ENCODE data around the gene LACRT. TPM values are rescaled to one million over a fixed set of nuclear protein-coding genes. Genes with fewer than 3 reads are reported as not detected.
A peak's percentile ranks its signal among the peaks of the same experiment; 100 is the strongest.

Gene LACRT
- total and polyA plus RNA-seq, 2 experiments from 2014 or later: not detected

DNA sequence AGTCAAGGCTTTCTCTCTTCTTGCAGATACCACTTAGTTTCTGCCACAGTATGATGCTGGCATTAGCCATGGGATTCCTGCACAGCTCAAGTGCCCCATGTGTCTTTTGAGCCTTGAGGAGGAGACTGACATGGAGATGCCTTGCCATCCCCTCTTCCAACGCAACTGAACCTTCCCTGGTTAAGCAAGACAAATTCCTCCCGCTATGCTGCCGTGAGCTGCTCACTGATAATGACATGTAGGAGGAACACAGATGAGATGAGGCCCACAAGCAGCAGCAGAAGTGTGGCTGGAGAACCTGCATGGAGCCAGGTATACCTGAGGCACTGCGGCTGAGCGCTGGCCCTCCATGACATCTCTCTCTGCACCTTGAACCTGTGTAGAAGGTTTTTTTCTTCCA is 30.8 kb downstream of the LACRT start:
- no peaks in the 10 kb centered on the region for H3K79me2 ChIP-seq (ENCODE audit: insufficient read depth)
- H3K4me2 ChIP-seq (ENCODE audit: unreplicated experiment): no peak overlapping the region
- no peak overlapping the region for H3K27ac ChIP-seq
- 70 to 71% methylated on average over 5 of the region's 5 CpGs for WGBS, 2 experiments (ENCODE audit: low coverage in 1 of 2, low lambda C conversion rate in 2 of 2, missing lambda C conversion rate in 2 of 2)
- DNase-seq: no peak
- no peak overlapping the region for H2AFZ ChIP-seq
- no peak overlapping the region for H3K9ac ChIP-seq
- H3K9me2 ChIP-seq (ENCODE audit: insufficient read depth): no peaks in the 10 kb centered on the region
- no peak for TF ChIP-seq EZH2 (IDR thresholded peaks at IDR 0.05; ENCODE audit: insufficient read depth, poor library complexity, severe bottlenecking)
- TF ChIP-seq EZH2phosphoT487 (IDR thresholded peaks at IDR 0.05; ENCODE audit: insufficient read depth, low read depth): no peak
- no peaks in the 10 kb centered on the region for H4K20me1 ChIP-seq (ENCODE audit: insufficient read depth)
- H3K4me3 ChIP-seq: no peak overlapping the region
- no peaks in the 10 kb centered on the region for H3K4me1 ChIP-seq (ENCODE audit: insufficient read depth)
- H3F3A ChIP-seq (ENCODE audit: insufficient read depth): no peaks in the 10 kb centered on the region
- in situ Hi-C loops (cut with MboI): no loop called here
- H3K36me3 ChIP-seq (ENCODE audit: low read depth): no peaks in the 10 kb centered on the region
- H3K9me3 ChIP-seq (ENCODE audit: low read depth): no peaks in the 10 kb centered on the region
- peaks cover 10% of the 10 kb centered on the region for H3K27me3 ChIP-seq (replicated peaks; ENCODE audit: insufficient read depth)

DNA sequence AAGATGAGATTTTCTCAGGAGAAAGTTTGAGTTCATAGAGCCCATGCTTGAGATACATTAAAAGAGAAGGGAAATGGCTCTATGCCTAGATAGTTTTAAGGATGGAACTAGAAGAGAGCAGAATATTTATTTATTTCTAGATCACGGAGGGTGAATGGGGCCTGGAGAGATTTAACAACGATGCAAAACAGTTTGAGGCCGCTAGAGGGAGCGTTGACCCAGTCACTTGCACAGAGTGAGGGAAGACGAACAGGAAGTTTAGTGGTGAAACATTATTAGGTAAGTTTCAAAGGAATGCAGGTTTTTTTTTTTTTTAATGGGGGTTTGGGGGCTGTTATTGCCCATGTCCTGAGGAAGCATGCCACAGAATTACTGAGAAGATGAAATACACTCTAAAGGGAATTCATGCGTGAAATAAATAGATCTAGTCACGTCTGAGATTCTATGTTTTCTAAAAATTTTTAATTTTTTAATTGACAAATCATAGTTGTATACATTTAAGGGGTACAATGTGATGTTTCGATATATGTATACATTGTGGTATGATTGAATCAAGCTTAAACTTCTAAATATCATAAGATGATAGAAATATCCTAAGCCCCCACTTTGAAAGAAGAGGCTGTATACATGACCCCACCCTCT is 31.4 kb downstream of the LACRT start:
- Histone ChIP-seq H3K4me2 (ENCODE audit: unreplicated experiment) (no peak overlapping the region), H3K4me3 (no peak overlapping the region), H4K20me1 (ENCODE audit: insufficient read depth) (no peaks in the 10 kb centered on the region), H3F3A (ENCODE audit: insufficient read depth) (no peaks in the 10 kb centered on the region), H3K36me3 (ENCODE audit: low read depth) (no peaks in the 10 kb centered on the region), H3K4me1 (ENCODE audit: insufficient read depth) (no peaks in the 10 kb centered on the region), H2AFZ (no peak overlapping the region), H3K9me3 (ENCODE audit: low read depth) (no peaks in the 10 kb centered on the region), H3K9me2 (ENCODE audit: insufficient read depth) (no peaks in the 10 kb centered on the region), H3K9ac (no peak overlapping the region), H3K27me3 (replicated peaks; ENCODE audit: insufficient read depth) (peaks cover 13% of the 10 kb centered on the region), H3K27ac (no peak overlapping the region), H3K79me2 (ENCODE audit: insufficient read depth) (no peaks in the 10 kb centered on the region)
- WGBS, 2 experiments (ENCODE audit: low coverage in 1 of 2, low lambda C conversion rate in 2 of 2, missing lambda C conversion rate in 2 of 2): 22% methylated on average over 8 of the region's 8 CpGs
- TF ChIP-seq EZH2phosphoT487 (IDR thresholded peaks at IDR 0.05; ENCODE audit: insufficient read depth, low read depth) (no peak), EZH2 (IDR thresholded peaks at IDR 0.05; ENCODE audit: insufficient read depth, poor library complexity, severe bottlenecking) (no peak)
- peak; percentile 79 for DNase-seq
- in situ Hi-C loops (cut with MboI): no loop called here

DNA sequence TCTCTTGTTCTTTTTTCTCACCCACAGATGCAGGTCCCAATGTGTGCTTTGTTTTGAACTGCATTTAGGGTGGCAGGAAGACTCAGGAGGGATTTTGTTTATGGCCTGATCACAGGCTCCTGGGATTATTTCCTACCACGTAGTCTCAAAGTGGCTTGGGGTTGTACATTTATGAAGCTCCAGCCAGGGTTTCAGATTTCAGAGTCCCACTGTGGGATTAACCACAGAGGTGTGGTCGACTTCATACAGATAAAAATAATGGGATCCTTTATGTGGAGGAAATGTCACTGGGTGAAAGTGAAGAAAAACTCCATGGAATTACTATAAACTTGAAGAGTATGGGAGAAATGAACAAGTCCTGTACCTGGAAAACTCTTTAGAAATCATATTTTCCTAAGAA is 32.0 kb downstream of the LACRT start:
- in situ Hi-C loops (cut with MboI): no loop called here
- H3K36me3 ChIP-seq (ENCODE audit: low read depth): no peaks in the 10 kb centered on the region
- no peak for DNase-seq
- H3K4me1 ChIP-seq (ENCODE audit: insufficient read depth): no peaks in the 10 kb centered on the region
- no peak overlapping the region for H3K4me2 ChIP-seq (ENCODE audit: unreplicated experiment)
- TF ChIP-seq EZH2 (IDR thresholded peaks at IDR 0.05; ENCODE audit: insufficient read depth, poor library complexity, severe bottlenecking) (no peak), EZH2phosphoT487 (IDR thresholded peaks at IDR 0.05; ENCODE audit: insufficient read depth, low read depth) (no peak)
- WGBS, 2 experiments (ENCODE audit: low coverage in 1 of 2, low lambda C conversion rate in 2 of 2, missing lambda C conversion rate in 2 of 2): 43 to 50% methylated on average over 2 of the region's 2 CpGs
- no peaks in the 10 kb centered on the region for H3K9me2 ChIP-seq (ENCODE audit: insufficient read depth)
- peaks cover 18% of the 10 kb centered on the region for H3K27me3 ChIP-seq (replicated peaks; ENCODE audit: insufficient read depth)
- H3K9ac ChIP-seq: no peak overlapping the region
- no peaks in the 10 kb centered on the region for H3K79me2 ChIP-seq (ENCODE audit: insufficient read depth)
- no peak overlapping the region for H3K4me3 ChIP-seq
- no peaks in the 10 kb centered on the region for H3F3A ChIP-seq (ENCODE audit: insufficient read depth)
- no peak overlapping the region for H2AFZ ChIP-seq
- H4K20me1 ChIP-seq (ENCODE audit: insufficient read depth): no peaks in the 10 kb centered on the region
- H3K9me3 ChIP-seq (ENCODE audit: low read depth): no peaks in the 10 kb centered on the region
- H3K27ac ChIP-seq: no peak overlapping the region

DNA sequence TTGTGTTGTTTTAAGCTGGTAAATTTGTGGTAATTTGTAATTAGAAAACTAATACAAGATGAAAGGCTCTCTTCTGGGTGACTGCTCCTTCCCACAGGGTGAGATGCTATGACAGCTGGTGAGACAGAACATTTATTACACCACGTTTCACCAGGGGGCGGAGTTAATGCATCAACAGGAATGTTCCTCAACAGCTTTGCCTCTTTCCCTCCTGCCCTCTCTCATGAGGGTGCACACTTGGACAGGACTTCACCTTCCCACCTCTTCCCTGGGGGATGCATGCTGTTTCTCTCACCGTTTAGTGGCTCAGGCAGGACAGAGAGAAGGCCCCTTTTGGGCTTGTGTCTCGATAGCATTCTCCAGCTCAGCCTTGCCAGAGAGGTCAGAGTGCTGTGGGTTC is 32.9 kb downstream of the LACRT start:
- Histone ChIP-seq H4K20me1 (ENCODE audit: insufficient read depth) (no peaks in the 10 kb centered on the region), H3K4me3 (no peak overlapping the region), H3K27ac (no peak overlapping the region), H3F3A (ENCODE audit: insufficient read depth) (no peaks in the 10 kb centered on the region), H3K9ac (no peak overlapping the region), H3K36me3 (ENCODE audit: low read depth) (no peaks in the 10 kb centered on the region), H3K9me2 (ENCODE audit: insufficient read depth) (no peaks in the 10 kb centered on the region), H2AFZ (no peak overlapping the region), H3K79me2 (ENCODE audit: insufficient read depth) (no peaks in the 10 kb centered on the region), H3K4me1 (ENCODE audit: insufficient read depth) (no peaks in the 10 kb centered on the region), H3K27me3 (replicated peaks; ENCODE audit: insufficient read depth) (peaks cover 18% of the 10 kb centered on the region), H3K4me2 (ENCODE audit: unreplicated experiment) (no peak overlapping the region), H3K9me3 (ENCODE audit: low read depth) (no peaks in the 10 kb centered on the region)
- 56 to 62% methylated on average over 4 of the region's 4 CpGs for WGBS, 2 experiments (ENCODE audit: low coverage in 1 of 2, low lambda C conversion rate in 2 of 2, missing lambda C conversion rate in 2 of 2)
- no peak for TF ChIP-seq EZH2 (IDR thresholded peaks at IDR 0.05; ENCODE audit: insufficient read depth, poor library complexity, severe bottlenecking)
- TF ChIP-seq EZH2phosphoT487 (IDR thresholded peaks at IDR 0.05; ENCODE audit: insufficient read depth, low read depth): no peak
- in situ Hi-C loops (cut with MboI): no loop called here
- DNase-seq: peak; percentile 47
